HG03354 (cell line): ENCODE measurements around the gene ARRDC3.
"Not testable (repeated sequence)": the region's sequence is repeated elsewhere in the genome, so short reads cannot be mapped to it uniquely, and the experiment has no call there.

ENCODE experiments used
- ATAC-seq: cut with Tn5 transposase; IDR thresholded peaks from one replicate; pipeline ENCODE4 v1.9.1; 2021; ENCODE audit warnings: mild to moderate bottlenecking; ENCODE audit not compliant: unreplicated experiment, poor library complexity, severe bottlenecking

The ARRDC3 gene, protein sequence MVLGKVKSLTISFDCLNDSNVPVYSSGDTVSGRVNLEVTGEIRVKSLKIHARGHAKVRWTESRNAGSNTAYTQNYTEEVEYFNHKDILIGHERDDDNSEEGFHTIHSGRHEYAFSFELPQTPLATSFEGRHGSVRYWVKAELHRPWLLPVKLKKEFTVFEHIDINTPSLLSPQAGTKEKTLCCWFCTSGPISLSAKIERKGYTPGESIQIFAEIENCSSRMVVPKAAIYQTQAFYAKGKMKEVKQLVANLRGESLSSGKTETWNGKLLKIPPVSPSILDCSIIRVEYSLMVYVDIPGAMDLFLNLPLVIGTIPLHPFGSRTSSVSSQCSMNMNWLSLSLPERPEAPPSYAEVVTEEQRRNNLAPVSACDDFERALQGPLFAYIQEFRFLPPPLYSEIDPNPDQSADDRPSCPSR

DNA sequence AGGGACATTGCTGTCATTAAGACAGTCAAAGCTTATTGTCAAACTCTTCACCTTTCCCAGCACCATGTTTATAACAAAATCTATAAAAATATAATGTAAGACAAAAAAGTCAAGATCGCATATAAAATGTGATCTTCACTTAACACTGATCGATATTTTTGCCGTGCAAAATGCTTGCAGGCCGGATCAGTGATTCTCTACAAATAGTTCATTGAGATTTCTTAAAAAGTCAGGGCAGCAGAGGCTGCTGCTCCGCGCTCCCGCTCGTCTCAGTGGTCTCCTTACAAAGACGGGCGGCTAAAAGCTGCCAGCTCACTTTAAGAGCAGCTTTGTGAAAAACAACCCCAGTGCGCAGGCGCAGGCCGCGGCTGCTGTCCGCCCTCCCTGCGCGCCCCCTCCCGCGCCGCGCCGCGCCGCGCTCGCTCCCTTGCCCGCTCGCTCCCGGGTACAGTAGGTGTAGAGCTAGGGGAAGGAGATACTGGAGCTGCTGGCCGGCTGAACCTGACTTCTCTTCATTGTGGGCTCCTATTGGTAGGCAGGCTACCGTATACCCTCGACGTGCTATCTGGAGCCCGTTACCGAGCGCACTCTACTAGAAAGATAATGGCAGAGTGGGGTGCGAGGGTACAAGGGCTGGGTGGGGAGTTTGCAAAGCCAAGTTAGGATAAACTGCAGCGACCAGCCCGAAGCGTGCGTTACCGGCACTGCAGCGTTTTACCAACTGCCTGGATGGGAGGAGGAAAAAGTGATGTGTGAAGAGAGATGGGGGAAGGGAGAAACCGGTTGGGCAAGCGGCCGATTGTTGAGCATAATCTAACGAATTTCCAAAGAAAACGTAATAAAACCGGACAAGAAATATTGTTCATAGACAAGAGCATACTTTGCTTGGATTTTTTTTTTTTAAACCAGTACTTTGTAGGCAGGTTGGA lies at the start of gene ARRDC3:
TSS of gene ARRDC3 (minus strand) at position 291 of the 929 bp plus-strand sequence. CDS start at position 66, 225 bp downstream.
- ATAC-seq = peak; percentile 55

DNA sequence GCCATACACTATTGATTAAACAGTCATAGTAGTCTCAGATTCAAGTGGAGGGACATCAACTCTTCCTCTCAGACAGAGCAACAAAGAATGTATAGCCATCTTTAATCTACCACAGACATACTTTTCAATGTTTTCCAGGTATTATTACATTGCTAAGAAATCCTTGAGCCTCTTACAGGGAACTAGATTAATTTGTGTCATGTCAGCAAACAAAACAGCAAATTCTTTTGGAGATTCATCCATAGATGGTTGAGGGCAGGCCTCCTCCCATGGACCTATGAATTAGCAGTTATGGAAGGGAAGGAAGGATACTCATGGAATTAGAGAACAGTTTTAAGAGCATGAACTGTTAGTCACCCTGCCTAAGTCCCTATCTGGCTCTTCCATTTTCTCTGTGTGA lies 47.8 kb upstream of the ARRDC3 start:
- no peak for ATAC-seq

DNA sequence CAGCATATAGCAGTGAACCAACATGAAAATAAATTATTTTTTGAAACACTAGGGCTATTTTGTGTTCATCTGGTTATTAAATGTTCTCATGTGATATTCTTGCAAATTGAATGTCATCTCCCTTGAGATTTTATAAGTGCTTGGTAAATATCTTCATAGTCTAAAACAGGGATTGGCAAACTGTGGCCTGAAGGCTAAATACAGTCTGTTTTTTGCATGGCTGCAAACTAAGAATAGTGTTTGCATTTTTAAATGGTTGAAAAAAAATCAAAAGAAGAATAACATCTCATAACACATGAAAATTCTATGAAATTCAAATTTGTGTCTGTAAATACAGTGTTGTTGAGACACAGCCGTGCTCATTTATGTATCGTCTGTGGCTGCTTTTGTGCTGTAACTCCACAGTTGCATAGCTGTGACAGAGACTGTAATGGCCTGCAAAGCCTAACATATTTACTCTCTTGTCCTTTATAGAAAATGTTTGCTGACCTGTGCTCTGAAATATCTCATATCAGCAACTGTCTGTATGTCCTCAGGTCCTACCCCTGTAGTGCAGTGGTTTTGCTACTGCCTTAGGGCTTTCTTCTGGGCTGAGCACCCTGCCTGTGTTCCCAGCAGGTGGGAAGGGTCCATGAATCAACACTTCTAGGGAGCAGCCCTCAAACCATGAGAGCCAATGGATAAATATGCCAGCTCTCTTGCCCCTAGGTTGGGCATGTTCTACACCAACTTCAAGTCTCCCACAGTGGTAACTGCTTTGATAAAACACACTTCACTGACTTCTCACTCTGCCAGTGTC lies 41.7 kb upstream of the ARRDC3 start:
- no peak for ATAC-seq

DNA sequence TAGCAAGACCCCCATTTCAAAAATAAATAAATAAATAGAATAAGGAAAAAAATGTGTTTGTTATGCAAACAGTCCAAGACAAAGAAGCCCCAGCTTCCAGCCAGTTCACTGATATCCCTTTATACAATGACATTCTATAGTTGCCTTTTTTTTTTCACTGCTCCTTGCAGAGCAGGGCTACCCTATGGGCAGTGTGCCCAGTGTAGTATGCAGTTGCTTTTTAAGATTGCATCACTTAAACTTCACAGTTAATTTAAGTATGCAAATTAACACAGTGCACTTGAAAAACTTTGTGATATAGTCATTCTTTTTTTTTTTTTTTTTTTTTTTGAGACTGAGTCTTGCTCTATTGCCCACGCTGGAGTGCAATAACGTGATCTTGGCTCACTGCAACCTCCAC lies 40.8 kb upstream of the ARRDC3 start:
- ATAC-seq = no peak

DNA sequence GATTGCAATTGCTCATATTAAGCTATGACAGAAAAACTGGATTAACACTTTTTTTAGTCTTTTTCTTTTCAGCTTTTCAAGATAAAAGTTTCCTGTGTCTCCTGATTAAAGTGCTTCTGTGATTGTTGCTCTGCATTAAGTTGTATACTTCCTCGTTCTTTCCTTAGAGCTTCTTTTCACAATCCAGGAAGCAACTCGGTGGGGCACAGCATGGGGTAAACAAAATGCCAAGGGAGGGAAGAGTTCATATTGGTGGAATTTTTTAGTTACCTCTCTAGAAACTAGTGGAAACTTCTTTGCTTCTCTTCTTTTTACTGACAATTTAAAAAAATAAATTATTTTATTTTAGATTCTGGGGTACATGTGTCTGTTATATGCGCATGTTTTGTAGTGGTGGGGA lies 37.8 kb upstream of the ARRDC3 start:
- ATAC-seq = no peak

DNA sequence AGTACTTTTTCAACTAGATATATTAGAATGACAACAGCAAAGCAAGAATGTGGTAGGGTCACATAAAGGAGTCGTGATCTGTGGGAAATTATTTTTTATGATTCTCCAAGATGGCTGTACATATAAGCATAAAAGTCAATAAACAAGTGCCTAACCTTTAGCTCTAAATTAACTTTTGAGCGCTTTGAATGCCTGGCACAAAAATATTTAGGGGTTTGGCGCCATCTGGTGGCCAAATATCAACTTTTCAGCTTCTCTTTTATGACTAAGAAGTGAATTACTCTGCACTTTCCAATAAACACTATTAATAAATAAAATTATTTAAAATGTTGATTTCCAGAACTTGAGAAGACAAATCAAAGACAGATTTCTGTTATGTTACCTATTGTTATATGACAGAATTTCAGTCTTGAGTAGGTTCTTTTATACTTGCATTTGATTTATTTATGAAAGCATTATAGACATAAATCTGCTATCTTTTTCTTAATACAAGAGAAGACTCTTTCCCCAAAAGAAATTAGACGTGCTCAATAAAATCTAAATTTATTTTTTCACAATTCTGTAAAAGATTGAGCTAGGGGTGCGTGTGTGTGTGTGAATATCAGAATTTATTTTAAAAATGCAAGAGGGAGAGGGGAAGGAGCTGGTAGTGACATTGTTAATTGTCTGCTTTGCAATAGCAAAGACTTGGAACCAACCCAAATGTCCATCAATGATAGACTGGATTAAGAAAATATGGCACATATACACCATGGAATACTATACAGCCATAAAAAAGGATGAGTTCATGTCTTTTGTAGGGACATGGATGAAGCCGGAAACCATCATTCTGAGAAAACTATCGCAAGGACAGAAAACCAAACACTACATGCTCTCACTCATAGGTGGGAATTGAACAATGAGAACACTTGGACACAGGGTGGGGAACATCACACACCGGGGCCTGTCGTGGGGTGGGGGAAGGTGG lies 36.7 kb upstream of the ARRDC3 start:
- peak; percentile 71 for ATAC-seq

DNA sequence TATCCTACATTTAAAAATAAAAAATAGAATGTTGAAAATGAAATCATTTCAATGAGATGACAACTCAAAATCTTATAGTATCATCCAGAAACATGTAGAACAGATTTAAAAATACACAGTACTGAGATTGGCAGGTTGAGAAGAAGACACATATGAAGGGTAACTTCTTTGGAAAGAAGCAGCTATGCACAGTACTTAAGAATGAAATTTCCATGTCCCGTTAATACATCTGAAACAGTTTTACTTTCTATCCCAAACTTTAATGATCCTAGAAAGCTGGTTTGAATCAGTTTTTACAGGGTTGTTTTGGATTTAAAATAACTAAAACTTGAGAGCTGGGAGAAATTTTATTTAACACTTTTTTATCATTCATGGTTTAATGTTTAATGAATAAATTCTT lies 36.0 kb upstream of the ARRDC3 start:
- no peak for ATAC-seq

DNA sequence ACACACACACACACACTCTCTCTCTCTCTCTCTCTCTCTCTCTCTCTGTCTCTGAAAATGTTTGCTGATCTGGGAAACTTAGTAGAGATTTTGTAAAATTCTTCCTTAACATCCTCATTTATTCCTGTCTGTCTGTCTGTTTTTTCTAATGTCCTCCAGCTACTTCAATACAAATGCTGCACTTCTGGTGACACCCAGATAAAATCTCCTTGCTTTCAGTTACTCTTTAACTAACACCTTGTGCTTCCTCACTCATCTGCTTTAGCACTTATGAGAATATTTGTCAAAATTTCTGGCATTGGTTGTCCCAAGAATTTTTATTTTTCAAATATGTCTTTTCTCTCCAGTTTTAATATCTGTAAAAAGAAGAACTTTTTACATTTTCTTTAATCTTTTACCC lies 35.0 kb upstream of the ARRDC3 start:
- ATAC-seq = no peak

DNA sequence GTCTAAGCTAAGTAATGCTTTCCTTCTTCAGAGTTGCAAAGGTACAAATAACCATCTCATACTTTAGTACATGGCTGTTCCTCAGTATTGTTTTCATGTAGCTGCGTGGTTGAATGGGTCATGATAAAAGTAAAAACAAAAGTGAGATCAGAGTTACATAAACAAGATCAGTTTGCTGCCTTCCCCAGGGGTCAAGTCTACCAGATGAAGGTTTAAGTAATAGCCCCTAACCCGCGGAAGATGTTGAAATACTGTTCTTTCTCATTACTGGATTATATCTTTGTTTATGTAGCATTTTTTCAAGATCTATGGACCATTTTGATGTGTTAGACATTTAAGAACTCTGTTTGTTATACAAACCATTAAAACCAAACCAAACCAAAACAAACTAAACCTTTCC lies 34.1 kb upstream of the ARRDC3 start:
- no peak for ATAC-seq

DNA sequence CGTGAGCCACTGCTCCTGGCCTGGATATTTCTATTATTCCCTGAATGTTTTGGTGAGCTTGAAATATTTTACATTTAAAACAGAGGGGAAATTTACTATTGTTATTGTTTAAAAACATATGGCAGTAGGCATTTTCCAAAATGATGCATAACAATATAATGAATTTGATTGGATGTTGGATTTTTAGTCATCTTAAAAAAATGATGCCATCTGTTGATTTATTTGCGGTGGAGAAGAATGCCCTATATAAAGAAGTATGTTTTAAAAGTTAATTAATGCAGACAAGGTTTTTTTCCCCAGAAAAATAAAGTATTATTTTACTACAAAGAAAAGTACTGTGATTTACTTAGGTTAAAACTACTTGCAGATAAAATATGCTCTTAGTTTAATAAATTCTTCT lies 33.4 kb upstream of the ARRDC3 start:
- no peak for ATAC-seq

DNA sequence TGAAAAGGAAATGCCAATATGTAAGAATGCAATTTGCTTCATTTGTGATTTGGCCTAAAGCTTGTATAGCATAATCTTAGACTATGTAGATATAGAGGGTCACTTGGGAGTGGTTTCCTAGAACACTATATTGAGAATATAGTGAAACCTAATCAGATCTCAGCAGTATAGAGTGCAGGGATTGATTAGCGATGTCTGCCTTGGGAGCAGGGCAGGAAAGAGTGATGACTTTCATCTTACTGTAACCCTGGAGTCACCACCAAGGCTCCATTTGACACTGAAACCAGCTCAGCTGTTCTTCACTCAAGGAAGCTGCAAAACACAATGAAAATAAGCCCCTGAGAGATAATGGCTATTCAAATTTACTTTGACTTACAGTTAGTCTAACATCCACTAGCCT lies 26.2 kb upstream of the ARRDC3 start:
- no peak for ATAC-seq

DNA sequence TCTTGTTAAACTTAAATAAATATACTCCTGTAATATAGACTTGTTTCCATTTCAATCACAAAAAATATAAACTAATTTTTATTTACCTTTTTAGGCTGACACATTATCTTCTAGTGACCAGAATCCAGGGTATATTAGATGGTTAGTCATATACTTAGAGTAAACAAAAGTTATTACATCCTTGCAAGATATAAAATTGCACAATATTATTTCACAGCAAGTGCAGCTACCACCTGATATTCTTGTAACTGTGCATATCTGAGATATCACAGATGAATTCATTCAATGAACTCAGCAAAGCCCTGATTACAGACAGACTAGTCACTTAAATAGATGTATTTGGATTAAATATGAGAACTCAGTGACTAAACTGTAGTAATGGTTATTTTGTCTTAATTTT lies 25.6 kb upstream of the ARRDC3 start:
- ATAC-seq = no peak

DNA sequence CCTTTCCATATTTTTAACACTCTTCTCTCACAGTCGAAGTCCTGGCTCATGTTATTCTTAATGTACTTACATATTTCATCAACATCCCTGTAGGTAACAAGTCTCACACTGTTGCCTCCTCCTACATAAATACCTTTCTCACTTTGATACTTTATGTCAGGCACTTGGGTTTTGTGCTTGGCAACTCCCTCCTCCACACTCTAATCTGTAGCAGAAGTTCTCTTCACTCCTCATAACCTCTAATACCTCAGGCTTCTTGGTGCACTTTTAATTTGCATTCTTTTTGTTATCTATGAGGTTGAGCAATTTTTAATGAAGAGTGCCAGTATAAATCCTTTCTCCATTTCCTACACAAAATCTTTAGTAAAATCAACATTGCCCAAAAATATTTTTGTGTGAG lies 24.1 kb upstream of the ARRDC3 start:
- no peak for ATAC-seq

DNA sequence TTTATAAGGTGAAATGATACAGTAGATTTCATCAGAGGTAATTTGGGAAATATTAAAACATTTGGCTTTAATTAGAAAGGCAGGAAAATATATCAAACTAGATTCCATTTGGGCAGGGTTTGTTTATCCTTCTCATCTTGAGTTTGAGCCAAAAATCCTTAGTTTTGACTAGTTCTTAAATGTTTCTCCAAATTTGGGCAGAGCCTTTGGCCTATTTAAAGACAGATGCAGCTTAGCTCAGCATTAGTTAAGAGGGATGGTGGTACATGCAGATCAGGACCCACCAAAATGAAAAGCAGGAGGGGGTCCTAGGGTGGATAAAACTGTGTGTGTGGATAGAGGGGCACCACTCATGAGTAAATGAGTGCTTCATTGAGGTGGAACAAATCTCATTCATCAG lies 20.3 kb upstream of the ARRDC3 start:
- no peak for ATAC-seq

DNA sequence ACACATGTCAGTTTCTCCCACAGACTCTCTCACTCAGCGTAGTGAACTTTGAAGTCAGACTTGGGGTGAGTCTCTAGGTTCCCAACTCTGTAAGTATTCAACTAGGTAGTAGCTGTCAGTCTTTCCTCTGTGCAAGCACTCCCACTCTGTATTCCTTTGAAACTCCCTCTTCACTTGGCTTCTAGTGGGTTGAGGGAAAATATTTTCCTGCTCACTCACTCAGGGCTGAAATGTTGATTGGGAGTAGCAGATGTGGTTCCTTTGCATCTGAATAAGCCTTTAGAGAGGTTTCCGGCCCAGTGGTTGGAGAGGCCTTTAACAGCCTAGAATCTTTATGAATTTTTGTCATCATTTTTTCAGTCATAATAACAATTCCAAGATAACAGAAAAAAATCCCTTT lies 18.1 kb upstream of the ARRDC3 start:
- no peak for ATAC-seq

DNA sequence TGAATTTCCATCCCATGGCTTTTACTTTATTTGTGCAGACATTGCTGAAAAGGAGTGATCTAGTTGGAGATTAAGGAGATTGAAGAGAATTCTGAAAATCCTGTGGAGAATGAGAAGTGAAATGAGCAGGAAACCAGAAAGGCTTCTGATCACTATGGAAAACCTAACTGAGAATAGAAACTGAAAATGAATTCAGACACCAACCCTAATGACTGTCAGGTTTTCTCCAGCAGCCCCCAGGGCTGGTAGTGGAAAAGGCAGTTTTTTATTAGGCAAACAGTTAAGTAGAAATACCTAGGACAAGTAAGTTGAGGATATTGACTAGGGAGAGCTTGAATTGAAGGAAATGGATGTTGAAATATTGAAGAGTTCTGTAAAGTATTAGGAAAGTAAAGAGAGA lies 14.7 kb upstream of the ARRDC3 start:
- ATAC-seq = peak; percentile 55

DNA sequence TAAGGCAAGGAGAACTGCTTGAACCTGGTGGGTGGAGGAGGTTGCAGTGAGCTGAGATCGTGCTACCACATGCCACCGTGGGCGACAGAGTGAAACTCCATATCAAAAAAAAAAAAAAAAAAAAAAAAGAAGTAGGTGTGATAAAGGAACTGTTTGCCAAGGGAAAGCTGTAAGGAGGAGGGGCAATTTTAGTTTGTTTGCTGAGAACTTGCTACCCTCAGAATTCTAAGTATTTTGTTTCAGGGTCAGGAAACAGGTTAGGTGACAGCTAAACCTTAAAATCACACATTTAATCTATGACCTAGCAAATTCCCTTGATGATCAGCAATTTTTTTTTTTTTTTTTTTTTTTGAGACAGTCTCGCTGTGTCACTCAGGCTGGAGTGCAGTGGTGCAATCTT lies 7.2 kb upstream of the ARRDC3 start:
- ATAC-seq = no peak

DNA sequence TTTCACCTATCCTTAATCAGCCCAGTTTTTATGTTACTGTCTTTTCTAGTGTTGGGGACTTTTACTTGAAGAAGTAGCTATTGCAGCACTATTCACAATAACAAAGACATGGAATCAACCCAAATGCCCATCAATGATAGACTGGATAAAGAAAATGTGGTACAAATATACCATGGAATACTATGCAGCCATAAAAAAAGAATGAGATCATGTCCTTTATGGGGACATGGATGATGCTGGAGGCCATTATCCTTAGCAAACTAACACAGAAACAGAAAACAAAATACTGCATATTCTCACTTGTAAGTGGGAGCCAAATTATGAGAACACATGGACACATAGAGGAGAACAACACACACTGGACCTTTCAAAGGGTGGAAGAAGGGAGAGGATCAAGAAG lies 6.4 kb upstream of the ARRDC3 start:
- not testable (repeated sequence) for ATAC-seq

DNA sequence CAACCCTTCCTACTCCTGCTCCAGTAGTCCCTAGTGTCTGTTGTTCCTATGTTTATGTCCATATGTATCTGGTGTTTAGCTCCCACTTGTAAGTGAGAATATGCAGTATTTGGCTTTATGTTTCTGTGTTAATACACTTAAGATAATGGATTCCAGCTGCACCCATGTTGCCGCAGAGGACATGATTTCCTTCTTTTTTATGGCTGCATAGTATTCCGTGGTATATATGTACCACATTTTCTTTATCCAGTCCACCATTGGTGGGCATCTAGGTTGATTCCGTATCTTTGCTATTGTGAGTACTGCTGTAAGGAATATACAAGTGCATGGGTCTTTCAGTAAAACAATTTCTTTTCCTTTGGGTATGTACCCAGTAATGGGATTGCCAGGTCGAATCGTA lies 5.2 kb upstream of the ARRDC3 start:
- no peak for ATAC-seq
